Activated T-helper 9 cell treated with anti-CD3 and anti-CD28 coated beads, Interleukin-2, amount 50 U/mL, for 16 hours (primary cell): ENCODE data around the gene NKD1.

Experiments used
- DNase-seq: peaks from one replicate; pipeline ENCODE4 v3.0.0-alpha.2; 2020; ENCODE audit warnings: low read depth

NKD1 gene

GRCh38 chr16:50558913-50559312, 10.7 kb downstream of the NKD1 start:
- no peak for DNase-seq

- DNase-seq: no peak
These were observed 11.1 kb downstream of the NKD1 start for GRCh38 chr16:50559342-50559741.

- no peak for DNase-seq
These were observed 11.8 kb downstream of the NKD1 start for GRCh38 chr16:50559804-50560514.

GRCh38 chr16:50560903-50561863, 13.0 kb downstream of the NKD1 start:
- DNase-seq: no peak

GRCh38 chr16:50562657-50563056, 14.5 kb downstream of the NKD1 start:
- no peak for DNase-seq

- DNase-seq: no peak
These were observed 15.8 kb downstream of the NKD1 start for GRCh38 chr16:50563989-50564388.

GRCh38 chr16:50565428-50565827, 17.2 kb downstream of the NKD1 start:
- DNase-seq: no peak

GRCh38 chr16:50566014-50566962, 18.1 kb downstream of the NKD1 start:
- DNase-seq: no peak

GRCh38 chr16:50567651-50568050, 19.5 kb downstream of the NKD1 start:
- DNase-seq: no peak

- DNase-seq: no peak
These were observed 20.1 kb downstream of the NKD1 start for GRCh38 chr16:50568187-50568815.

GRCh38 chr16:50570354-50570753, 22.2 kb downstream of the NKD1 start:
- no peak for DNase-seq

GRCh38 chr16:50570808-50571598, 22.8 kb downstream of the NKD1 start:
- DNase-seq: no peak

GRCh38 chr16:50571786-50572185, 23.6 kb downstream of the NKD1 start:
- no peak for DNase-seq

- DNase-seq: no peak
These were observed 24.5 kb downstream of the NKD1 start for GRCh38 chr16:50572700-50573099.

- no peak for DNase-seq
These were observed 25.1 kb downstream of the NKD1 start for GRCh38 chr16:50573279-50573678.

- no peak for DNase-seq
These were observed 25.9 kb downstream of the NKD1 start for GRCh38 chr16:50573947-50574744.

GRCh38 chr16:50574745-50575136, 26.5 kb downstream of the NKD1 start:
- DNase-seq: no peak

GRCh38 chr16:50575743-50576142, 27.5 kb downstream of the NKD1 start:
- DNase-seq: no peak

- DNase-seq: no peak
These were observed 28.4 kb downstream of the NKD1 start for GRCh38 chr16:50576403-50577113.
